CD8-positive, alpha-beta memory T cell (primary cell): ENCODE results near the gene DUT. TPM values are rescaled to one million over a fixed set of nuclear protein-coding genes. Genes with fewer than 3 reads are reported as not detected.
A peak's percentile ranks its signal among the peaks of the same experiment; 100 is the strongest.
"Not testable (repeated sequence)": the region's sequence is repeated elsewhere in the genome, so short reads cannot be mapped to it uniquely, and the experiment has no call there.

Experiments used
- CTCF ChIA-PET: fragments of 350-600 bp; sonication (Branson Sonifier 250); formaldehyde crosslinking; loops from one replicate; lab custom pipeline; 2021; ENCODE audit warnings: antibody characterized with exemption; lab: Charles Lee
- POLR2A ChIA-PET: fragments of 350-600 bp; sonication (Branson Sonifier 250); formaldehyde crosslinking; loops from one replicate; lab custom pipeline; 2021; ENCODE audit warnings: antibody characterized with exemption; lab: Charles Lee
- DNase-seq, 5 donors: peaks; one replicate each; pipeline versions ENCODE4 v3.0.0 to v3.0.0-alpha.2; 2020 to 2022; ENCODE audit warnings: mixed read lengths in 1 of 5
- H3K27ac ChIP-seq: one replicate; pipeline ENCODE4 v1.7.0; 2013; ENCODE audit warnings: low read depth, mild to moderate bottlenecking, low read length, moderate library complexity
- H3K27me3 ChIP-seq: 2 replicates; pipeline ENCODE4 v1.7.0; 2013; ENCODE audit warnings: low read length, mild to moderate bottlenecking; ENCODE audit not compliant: insufficient read depth, poor library complexity, severe bottlenecking
- H3K36me3 ChIP-seq: 2 replicates; pipeline ENCODE4 v1.7.0; 2013; ENCODE audit warnings: mild to moderate bottlenecking, low read length, moderate library complexity; ENCODE audit not compliant: insufficient read depth
- H3K4me1 ChIP-seq: 2 replicates; pipeline ENCODE4 v1.7.0; 2013; ENCODE audit warnings: mild to moderate bottlenecking, low read length, moderate library complexity; ENCODE audit not compliant: insufficient read depth
- H3K4me3 ChIP-seq: 2 replicates; pipeline ENCODE4 v1.7.0; 2013; ENCODE audit warnings: mild to moderate bottlenecking, low read length
- H3K9me3 ChIP-seq: 2 replicates; pipeline ENCODE4 v1.7.0; 2013; ENCODE audit warnings: mild to moderate bottlenecking, low read length
- H3K27ac Mint-ChIP-seq, 8 donors: one replicate each; pipeline ENCODE4 v1.8.0; 2020 to 2021; ENCODE audit warnings: mixed read lengths in 8 of 8, mild to moderate bottlenecking in 6 of 8, inconsistent platforms in 3 of 8, moderate library complexity in 3 of 8
- H3K27me3 Mint-ChIP-seq, 2 donors: one replicate each; pipeline ENCODE4 v1.8.0; 2020 to 2021; ENCODE audit warnings: mixed read lengths in 2 of 2, mild to moderate bottlenecking in 1 of 2, moderate library complexity in 1 of 2
- H3K36me3 Mint-ChIP-seq, 3 donors: one replicate each; pipeline ENCODE4 v1.8.0; 2020 to 2021; ENCODE audit warnings: mixed read lengths in 3 of 3, inconsistent platforms in 1 of 3, mild to moderate bottlenecking in 1 of 3
- H3K4me1 Mint-ChIP-seq, 3 donors: one replicate each; pipeline ENCODE4 v1.8.0; 2020 to 2021; ENCODE audit warnings: mixed read lengths in 3 of 3, inconsistent platforms in 1 of 3, mild to moderate bottlenecking in 1 of 3
- H3K4me3 Mint-ChIP-seq, 7 donors: one replicate each; pipeline ENCODE4 v1.8.0; 2020 to 2021; ENCODE audit warnings: mixed read lengths in 7 of 7, mild to moderate bottlenecking in 6 of 7, moderate library complexity in 4 of 7, inconsistent platforms in 2 of 7
- H3K9me3 Mint-ChIP-seq, 5 donors: one replicate each; pipeline ENCODE4 v1.8.0; 2020 to 2022; ENCODE audit warnings: mixed read lengths in 5 of 5, mild to moderate bottlenecking in 3 of 5, moderate library complexity in 2 of 5, inconsistent platforms in 1 of 5
- polyA plus RNA-seq: library from polyadenylated mRNA; unstranded; fragments of 300-500 nt; fragmentation: Illumina TruSeq; gene quantifications from one replicate; pipeline ENCODE4 v1.2.3, GENCODE V29; 2021
- total RNA-seq, 2 experiments: library from RNA; stranded (reverse); gene quantifications; one replicate each; pipeline ENCODE4 v1.2.3, GENCODE V29; 2021

Gene DUT
- total and polyA plus RNA-seq, 3 experiments from 2014 or later = 136 to 413 (median 397) TPM

DNA sequence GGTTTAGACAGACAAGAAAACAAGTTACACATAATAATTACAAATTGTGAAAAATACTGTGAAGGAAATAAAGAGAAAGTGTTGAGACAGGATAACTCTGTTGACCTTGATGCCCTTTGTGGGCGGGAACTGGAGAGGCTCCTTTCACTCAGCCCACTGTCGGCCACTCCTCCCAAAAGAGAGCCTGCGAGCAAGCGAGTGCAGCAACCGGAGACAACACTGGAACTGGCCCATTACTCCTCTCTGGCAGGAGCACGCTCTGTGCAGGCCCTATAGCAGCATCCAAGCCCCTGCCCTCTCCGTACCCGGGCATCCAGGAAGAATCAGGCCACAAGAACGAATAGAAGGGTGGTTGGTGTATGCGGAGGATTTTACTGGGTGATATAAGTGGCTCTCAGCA lies 16.2 kb upstream of the DUT start:
- ChIA-PET CTCF (no interaction called here), POLR2A (no interaction called here)
- DNase-seq = no peak
- H3K4me1 Mint-ChIP-seq = no peaks in the 10 kb centered on the region
- H3K4me3 ChIP-seq = no peak overlapping the region
- H3K27ac Mint-ChIP-seq = no peak overlapping the region
- H3K9me3 ChIP-seq = no peaks in the 10 kb centered on the region
- no peaks in the 10 kb centered on the region for H3K36me3 Mint-ChIP-seq
- H3K4me1 ChIP-seq = no peaks in the 10 kb centered on the region
- no peaks in the 10 kb centered on the region for H3K9me3 Mint-ChIP-seq
- no peak overlapping the region for H3K4me3 Mint-ChIP-seq
- peaks cover 2 to 14% of the 10 kb centered on the region in 2 donors for H3K27me3 Mint-ChIP-seq
- H3K36me3 ChIP-seq = no peaks in the 10 kb centered on the region
- no peaks in the 10 kb centered on the region for H3K27me3 ChIP-seq
- H3K27ac ChIP-seq = no peak overlapping the region

DNA sequence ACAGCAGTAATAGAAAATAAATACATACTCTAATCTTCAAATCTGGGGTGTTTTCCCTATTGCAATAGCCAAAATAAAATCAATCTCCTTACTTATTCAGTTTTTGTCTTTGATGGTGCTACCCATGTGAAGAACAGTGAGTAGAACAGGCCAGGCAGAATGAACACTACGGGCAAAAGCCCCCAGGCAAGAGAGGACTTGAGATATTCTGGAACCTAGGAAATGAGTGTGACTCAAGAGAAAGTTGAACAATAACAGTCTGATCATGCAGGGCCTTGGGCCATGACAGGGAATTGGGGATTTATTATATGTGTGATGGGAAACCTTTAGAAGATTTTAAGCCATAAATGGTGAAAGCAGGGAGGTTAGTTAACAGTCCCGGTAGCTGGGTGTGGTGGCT lies 14.0 kb upstream of the DUT start:
- Mint-ChIP-seq H3K9me3 (no peaks in the 10 kb centered on the region), H3K27ac (no peak overlapping the region), H3K4me3 (no peak overlapping the region), H3K4me1 (no peaks in the 10 kb centered on the region), H3K27me3 (peaks cover 3 to 14% of the 10 kb centered on the region in 2 donors), H3K36me3 (no peaks in the 10 kb centered on the region)
- no peaks in the 10 kb centered on the region for H3K4me1 ChIP-seq
- no peak overlapping the region for H3K27ac ChIP-seq
- H3K27me3 ChIP-seq = no peaks in the 10 kb centered on the region
- ChIA-PET CTCF (no interaction called here), POLR2A (no interaction called here)
- H3K4me3 ChIP-seq = no peak overlapping the region
- DNase-seq = no peak
- H3K36me3 ChIP-seq = no peaks in the 10 kb centered on the region
- H3K9me3 ChIP-seq = no peaks in the 10 kb centered on the region

DNA sequence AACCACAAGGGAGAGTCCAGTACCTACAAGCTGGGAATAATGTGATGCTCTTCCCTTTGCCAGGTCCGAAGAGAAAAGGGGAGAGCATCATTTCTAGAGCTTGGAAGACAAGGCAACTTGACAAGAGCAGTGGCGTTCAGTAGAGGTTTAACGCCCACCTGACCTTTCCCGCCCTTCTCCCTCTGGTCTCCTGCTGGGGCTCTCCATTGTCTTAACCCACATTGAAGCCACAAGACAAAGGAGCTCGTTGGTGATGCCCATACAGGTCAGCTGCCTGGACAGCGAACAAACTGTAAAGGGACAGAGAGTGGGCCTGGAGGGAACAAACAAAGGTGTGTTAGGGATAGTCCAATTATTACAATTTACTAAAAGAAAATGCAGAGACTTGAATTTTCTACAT lies 13.1 kb upstream of the DUT start:
- no peaks in the 10 kb centered on the region for H3K9me3 Mint-ChIP-seq
- no peaks in the 10 kb centered on the region for H3K4me1 Mint-ChIP-seq
- Histone ChIP-seq H3K4me3 (no peak overlapping the region), H3K4me1 (no peaks in the 10 kb centered on the region), H3K27ac (no peak overlapping the region), H3K36me3 (no peaks in the 10 kb centered on the region), H3K27me3 (no peaks in the 10 kb centered on the region), H3K9me3 (no peaks in the 10 kb centered on the region)
- H3K4me3 Mint-ChIP-seq = no peak overlapping the region
- ChIA-PET POLR2A (no interaction called here), CTCF (no interaction called here)
- H3K27me3 Mint-ChIP-seq = peaks cover 3 to 14% of the 10 kb centered on the region in 2 donors
- H3K36me3 Mint-ChIP-seq = no peaks in the 10 kb centered on the region
- DNase-seq = no peak
- no peak overlapping the region for H3K27ac Mint-ChIP-seq

DNA sequence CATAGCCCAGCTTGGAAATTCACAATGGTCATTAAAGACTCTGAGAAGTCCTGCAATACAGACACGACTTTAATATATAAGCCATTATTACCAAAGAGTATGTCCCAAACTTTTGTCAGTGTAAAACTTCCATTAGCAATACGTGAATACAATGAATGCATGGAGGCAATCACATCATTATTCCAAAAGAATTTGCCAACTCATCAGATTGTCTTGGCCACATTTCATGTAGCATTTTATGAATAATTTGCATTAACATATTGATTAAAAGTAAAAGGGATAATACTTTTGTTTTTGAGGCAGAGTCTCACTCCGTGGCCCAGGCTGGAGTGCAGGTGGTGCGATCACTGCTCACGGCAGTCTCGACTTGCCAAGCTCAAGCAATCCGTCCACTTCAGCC lies 7.9 kb upstream of the DUT start:
- H3K9me3 ChIP-seq = no peaks in the 10 kb centered on the region
- ChIA-PET POLR2A (no interaction called here), CTCF (no interaction called here)
- no peaks in the 10 kb centered on the region for H3K36me3 ChIP-seq
- H3K27ac ChIP-seq = no peak overlapping the region
- peaks cover 0 to 2% (median 0%) of the 10 kb centered on the region in 3 donors for H3K4me1 Mint-ChIP-seq
- no peak overlapping the region for H3K4me3 Mint-ChIP-seq
- H3K9me3 Mint-ChIP-seq = no peaks in the 10 kb centered on the region
- H3K27ac Mint-ChIP-seq = peak overlapping the region in 1 of 8 donors; percentile 43
- H3K4me1 ChIP-seq = no peaks in the 10 kb centered on the region
- H3K27me3 Mint-ChIP-seq = peaks cover 0 to 1% of the 10 kb centered on the region in 2 donors
- no peak for DNase-seq
- H3K27me3 ChIP-seq = no peaks in the 10 kb centered on the region
- H3K4me3 ChIP-seq = no peak overlapping the region
- H3K36me3 Mint-ChIP-seq = peaks cover 0 to 4% (median 0%) of the 10 kb centered on the region in 3 donors

DNA sequence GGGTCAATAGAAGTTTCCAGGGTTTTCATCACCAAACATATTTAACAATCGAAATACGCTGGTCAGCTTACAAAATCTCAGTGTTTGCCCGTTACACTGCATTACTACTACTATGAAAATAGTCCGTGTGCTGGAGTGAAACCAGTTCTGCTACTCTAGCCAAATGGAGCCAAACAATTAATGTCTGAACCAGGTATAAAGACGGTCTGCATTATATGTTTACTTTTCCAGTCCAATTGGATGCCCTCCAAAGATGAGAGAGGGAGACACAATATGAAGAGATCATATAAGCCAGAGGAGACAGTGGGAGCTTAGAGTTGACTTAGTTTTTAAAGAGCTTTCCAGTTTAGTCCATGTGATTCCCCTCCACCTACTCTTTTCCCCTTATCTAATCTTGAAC lies 6.3 kb upstream of the DUT start:
- no peaks in the 10 kb centered on the region for H3K36me3 ChIP-seq
- Mint-ChIP-seq H3K27me3 (peaks cover 0 to 1% of the 10 kb centered on the region in 2 donors), H3K27ac (no peak overlapping the region), H3K4me1 (peaks cover under 1 to 3% (median 1%) of the 10 kb centered on the region in 3 donors), H3K9me3 (no peaks in the 10 kb centered on the region), H3K4me3 (no peak overlapping the region), H3K36me3 (peaks cover 0 to 4% (median 0%) of the 10 kb centered on the region in 3 donors)
- H3K4me1 ChIP-seq = peaks cover under 1% of the 10 kb centered on the region
- no peak overlapping the region for H3K27ac ChIP-seq
- ChIA-PET CTCF (no interaction called here), POLR2A (no interaction called here)
- no peak for DNase-seq
- H3K4me3 ChIP-seq = no peak overlapping the region
- no peaks in the 10 kb centered on the region for H3K9me3 ChIP-seq
- no peaks in the 10 kb centered on the region for H3K27me3 ChIP-seq

DNA sequence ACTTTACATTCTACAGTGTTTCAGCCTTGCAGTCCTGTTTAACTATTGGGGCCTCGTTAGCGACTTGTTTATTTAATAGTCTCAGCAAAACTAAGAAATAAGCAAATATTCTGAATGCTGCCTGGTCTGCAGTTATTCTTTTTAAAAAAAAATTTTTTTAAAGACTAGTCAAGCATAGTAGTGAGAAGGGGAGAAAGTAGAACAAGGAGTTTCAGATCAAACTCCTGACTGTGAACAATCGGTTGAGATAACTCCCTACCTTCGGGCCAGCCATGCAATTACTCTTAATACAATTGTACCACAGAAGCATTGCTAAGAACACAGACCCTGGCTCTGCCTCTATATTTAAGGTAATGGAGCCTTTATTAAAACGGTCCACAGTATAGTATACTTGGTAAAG lies 5.8 kb upstream of the DUT start:
- Histone ChIP-seq H3K9me3 (no peaks in the 10 kb centered on the region), H3K27ac (no peak overlapping the region), H3K4me1 (peaks cover 5% of the 10 kb centered on the region), H3K36me3 (no peaks in the 10 kb centered on the region), H3K27me3 (no peaks in the 10 kb centered on the region), H3K4me3 (no peak overlapping the region)
- ChIA-PET CTCF (no interaction called here), POLR2A (no interaction called here)
- Mint-ChIP-seq H3K36me3 (peaks cover 0 to 4% (median 0%) of the 10 kb centered on the region in 3 donors), H3K9me3 (no peaks in the 10 kb centered on the region), H3K27ac (no peak overlapping the region), H3K27me3 (no peaks in the 10 kb centered on the region), H3K4me1 (peaks cover 5 to 8% (median 6%) of the 10 kb centered on the region in 3 donors), H3K4me3 (no peak overlapping the region)
- DNase-seq = no peak

DNA sequence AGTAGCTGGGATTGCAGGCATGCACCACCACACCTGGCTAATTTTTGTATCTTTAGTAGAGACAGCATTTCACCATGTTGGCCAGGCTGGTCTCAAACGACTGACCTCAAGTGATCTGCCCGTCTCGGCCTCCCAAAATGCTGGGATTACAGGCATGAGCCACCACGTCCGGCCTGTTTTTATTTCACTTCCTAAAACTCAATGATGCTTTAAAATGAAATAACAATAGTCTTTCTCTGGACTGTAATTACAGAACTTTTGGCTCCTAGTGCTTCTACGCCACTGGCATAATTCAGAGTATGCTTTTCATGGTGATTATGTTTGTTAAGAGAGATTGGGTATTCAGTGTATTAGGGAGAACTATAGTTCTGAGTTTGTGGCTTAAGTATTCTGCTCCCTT lies 5.0 kb upstream of the DUT start:
- H3K36me3 Mint-ChIP-seq, H3K9me3 Mint-ChIP-seq, H3K4me3 ChIP-seq, H3K27me3 Mint-ChIP-seq, H3K27me3 ChIP-seq, H3K27ac ChIP-seq, H3K4me3 Mint-ChIP-seq, H3K27ac Mint-ChIP-seq, H3K36me3 ChIP-seq, H3K9me3 ChIP-seq, H3K4me1 ChIP-seq, DNase-seq, POLR2A ChIA-PET: not testable (repeated sequence)
- CTCF ChIA-PET = interaction anchor here (1.2 kb wide), 1 partner anchor 31 kb away, joined by 3 read pairs; no protein-coding TSS in a partner anchor
- peaks cover 10 to 14% (median 12%) of the 10 kb centered on the region in 3 donors for H3K4me1 Mint-ChIP-seq

DNA sequence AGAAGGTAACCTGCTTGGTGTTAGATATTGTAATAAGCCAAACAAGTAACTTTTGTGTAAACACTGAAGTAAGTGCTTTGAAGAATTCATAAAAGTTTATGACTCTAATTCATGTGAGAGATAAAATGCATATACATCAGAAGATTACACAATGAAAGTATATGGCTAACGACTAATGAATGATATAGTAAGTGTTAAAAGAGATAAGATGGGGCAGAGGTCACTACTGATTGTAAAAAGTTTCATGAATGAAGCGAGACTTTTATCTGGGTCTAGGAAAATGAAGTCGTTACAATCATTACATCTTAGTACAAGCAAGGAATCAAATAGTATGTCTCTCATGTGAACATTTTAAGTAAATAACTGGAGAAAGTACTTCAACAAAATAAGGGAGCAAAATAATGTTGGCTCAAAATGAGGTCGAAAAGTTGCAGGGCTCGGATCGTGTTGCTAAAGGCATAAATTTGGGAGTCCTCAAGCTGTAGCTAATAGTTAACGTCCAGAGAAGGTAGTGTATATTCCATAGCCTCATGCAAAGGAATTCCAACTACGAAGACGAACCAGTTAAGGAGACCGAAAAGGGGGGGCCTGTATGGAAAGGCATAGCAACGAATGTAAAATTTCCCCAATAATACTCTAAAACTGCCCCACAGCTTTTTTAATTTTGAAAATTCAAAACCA lies 984 bp upstream of the DUT start:
- Histone ChIP-seq H3K9me3 (no peaks in the 10 kb centered on the region), H3K27ac (peak overlapping the region; percentile 85), H3K4me3 (peak overlapping the region; percentile 76), H3K36me3 (no peaks in the 10 kb centered on the region), H3K27me3 (no peaks in the 10 kb centered on the region), H3K4me1 (peaks cover 8% of the 10 kb centered on the region)
- POLR2A ChIA-PET = no interaction called here
- Mint-ChIP-seq H3K9me3 (no peaks in the 10 kb centered on the region), H3K27me3 (no peaks in the 10 kb centered on the region), H3K36me3 (peaks cover 0 to 25% (median 5%) of the 10 kb centered on the region in 3 donors), H3K4me3 (peak overlapping the region; percentile 95 to 100 (median 99)), H3K4me1 (peaks cover 22 to 33% (median 25%) of the 10 kb centered on the region in 3 donors), H3K27ac (peak overlapping the region; percentile 91 to 100 (median 100))
- DNase-seq = no peak
- CTCF ChIA-PET = interaction anchor here (0.7 to 1.0 kb wide), 2 partner anchors 44 to 713 kb away, joined by 3 read pairs; no protein-coding TSS in a partner anchor
